IgD-negative memory B cell (primary cell): ENCODE results near the gene MPIG6B. TPM values are rescaled to one million over a fixed set of nuclear protein-coding genes. Genes with fewer than 3 reads are reported as not detected.
A peak's percentile ranks its signal among the peaks of the same experiment; 100 is the strongest.

Source experiments
- H3K27ac Mint-ChIP-seq, 3 donors: one replicate each; pipeline ENCODE4 v1.8.0; 2020 to 2022; ENCODE audit warnings: mild to moderate bottlenecking in 3 of 3, mixed read lengths in 3 of 3, moderate library complexity in 1 of 3
- H3K27me3 Mint-ChIP-seq: one replicate; pipeline ENCODE4 v1.8.0; 2021; ENCODE audit warnings: mixed read lengths
- H3K36me3 Mint-ChIP-seq: one replicate; pipeline ENCODE4 v1.8.0; 2020; ENCODE audit warnings: mild to moderate bottlenecking, mixed read lengths
- H3K4me1 Mint-ChIP-seq, 3 donors: one replicate each; pipeline ENCODE4 v1.8.0; 2020 to 2022; ENCODE audit warnings: mixed read lengths in 3 of 3, mild to moderate bottlenecking in 1 of 3
- H3K4me3 Mint-ChIP-seq, 4 donors: one replicate each; pipeline ENCODE4 v1.8.0; 2020 to 2022; ENCODE audit warnings: mild to moderate bottlenecking in 4 of 4, mixed read lengths in 4 of 4, moderate library complexity in 3 of 4
- H3K9me3 Mint-ChIP-seq, 3 donors: one replicate each; pipeline ENCODE4 v1.8.0; 2020 to 2021; ENCODE audit warnings: mixed read lengths in 3 of 3, mild to moderate bottlenecking in 1 of 3
- polyA plus RNA-seq: library from polyadenylated mRNA; unstranded; fragments of 300-500 nt; fragmentation: Illumina TruSeq; gene quantifications from one replicate; pipeline ENCODE4 v1.2.3, GENCODE V29; 2021

The MPIG6B gene
- polyA plus RNA-seq: 1.8 TPM

- Mint-ChIP-seq H3K36me3 (peaks cover 20% of the 10 kb centered on the region), H3K4me1 (peaks cover 18 to 30% (median 26%) of the 10 kb centered on the region in 3 donors), H3K9me3 (no peaks in the 10 kb centered on the region), H3K4me3 (peak within 1 kb of the TSS in 2 of 4 donors; percentile 17 to 48), H3K27me3 (no peaks in the 10 kb centered on the region), H3K27ac (peak within 1 kb of the TSS in 2 of 3 donors; percentile 31 to 57)
Measured at GRCh38 chr6:31723245-31723979, at the start of gene MPIG6B. Gene MPIG6B (plus strand): TSS chr6:31723373. CDS start chr6:31723384, 11 bp downstream.

DNA sequence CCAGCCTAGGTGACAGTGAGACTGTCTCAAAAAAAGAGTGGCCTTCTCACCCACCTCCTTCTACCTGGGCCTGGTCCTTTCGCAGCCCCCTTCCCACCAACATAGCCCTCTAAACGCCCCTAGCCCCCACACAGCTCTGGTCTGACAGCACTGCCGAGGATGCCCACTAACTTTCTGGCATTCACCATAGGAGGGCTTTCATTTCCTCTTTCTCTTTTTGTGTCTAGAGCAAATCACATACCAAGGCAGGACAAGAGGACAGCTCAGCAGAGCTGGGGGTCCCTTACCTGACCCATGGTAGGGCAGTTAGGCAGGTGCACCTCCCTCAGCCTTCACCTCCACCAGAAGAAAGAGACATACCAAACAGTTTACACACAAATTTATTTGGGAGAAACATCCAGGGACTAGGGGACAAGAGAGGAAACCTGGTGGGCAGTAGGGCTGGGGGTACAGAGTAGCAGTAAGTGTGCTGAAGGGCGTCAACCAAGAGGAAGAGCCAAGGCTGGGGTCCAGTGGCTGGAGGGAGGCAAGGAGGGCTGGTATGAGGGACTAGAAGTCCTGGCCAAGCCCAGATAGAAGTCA lies 46.8 kb upstream of the MPIG6B start:
- Mint-ChIP-seq H3K27ac (peak overlapping the region in 2 of 3 donors; percentile 1 to 4), H3K4me3 (no peak overlapping the region), H3K36me3 (no peaks in the 10 kb centered on the region), H3K4me1 (peaks cover 22 to 32% (median 23%) of the 10 kb centered on the region in 3 donors), H3K27me3 (no peaks in the 10 kb centered on the region), H3K9me3 (no peaks in the 10 kb centered on the region)

- H3K36me3 Mint-ChIP-seq: no peaks in the 10 kb centered on the region
- H3K27me3 Mint-ChIP-seq: no peaks in the 10 kb centered on the region
- H3K4me1 Mint-ChIP-seq: peaks cover 23 to 34% (median 25%) of the 10 kb centered on the region in 3 donors
- H3K9me3 Mint-ChIP-seq: no peaks in the 10 kb centered on the region
- H3K4me3 Mint-ChIP-seq: no peak overlapping the region
- peak overlapping the region in 1 of 3 donors; percentile 90 for H3K27ac Mint-ChIP-seq
Measured at GRCh38 chr6:31676904-31677303, 46.3 kb upstream of the MPIG6B start.

- peaks cover 23 to 32% (median 25%) of the 10 kb centered on the region in 3 donors for H3K4me1 Mint-ChIP-seq
- peak overlapping the region in 1 of 3 donors; percentile 27 for H3K27ac Mint-ChIP-seq
- no peaks in the 10 kb centered on the region for H3K9me3 Mint-ChIP-seq
- H3K27me3 Mint-ChIP-seq: no peaks in the 10 kb centered on the region
- no peaks in the 10 kb centered on the region for H3K36me3 Mint-ChIP-seq
- no peak overlapping the region for H3K4me3 Mint-ChIP-seq
Measured at GRCh38 chr6:31677955-31678354, 45.2 kb upstream of the MPIG6B start.

- Mint-ChIP-seq H3K27ac (peak within 1 kb of the TSS; percentile 10 to 78 (median 15)), H3K4me1 (peaks cover 23 to 30% (median 25%) of the 10 kb centered on the region in 3 donors)
Measured at GRCh38 chr6:31680226-31681134, 42.7 kb upstream of the MPIG6B start, which contains the start of gene LY6G5C. Gene LY6G5C (minus strand): TSS chr6:31681067. CDS start chr6:31680373, 694 bp downstream.

DNA sequence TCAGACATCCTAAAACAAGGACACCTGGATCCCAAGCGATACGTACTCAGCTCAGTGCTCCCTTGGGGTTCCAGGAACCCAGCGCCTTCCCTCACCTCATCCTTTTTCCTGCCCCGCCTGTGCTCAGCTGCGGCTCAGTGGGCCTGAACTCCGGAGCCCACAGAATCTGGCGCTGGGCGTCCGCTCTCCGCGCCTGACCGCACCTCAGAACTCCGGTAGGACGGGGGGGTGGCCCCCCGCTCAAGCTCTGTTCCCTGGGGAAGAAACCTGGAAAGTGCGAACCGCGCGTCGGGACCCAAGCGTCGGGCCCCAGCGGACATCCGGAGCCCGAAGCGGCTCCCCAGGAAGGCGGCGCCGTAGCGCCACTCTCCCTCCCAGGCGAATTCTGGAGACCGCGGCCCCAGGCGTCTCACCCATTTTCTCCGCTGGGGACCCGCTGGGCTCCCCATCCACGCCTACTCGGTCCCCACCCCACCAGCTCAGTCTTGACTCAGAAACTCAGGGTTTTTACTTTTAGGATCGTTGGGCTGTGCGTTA lies 42.0 kb upstream of the MPIG6B start:
- H3K27me3 Mint-ChIP-seq: no peaks in the 10 kb centered on the region
- no peaks in the 10 kb centered on the region for H3K9me3 Mint-ChIP-seq
- H3K4me1 Mint-ChIP-seq: peaks cover 21 to 27% (median 24%) of the 10 kb centered on the region in 3 donors
- H3K4me3 Mint-ChIP-seq: peak overlapping the region; percentile 41 to 91 (median 78)
- H3K27ac Mint-ChIP-seq: peak overlapping the region; percentile 9 to 35 (median 15)
- H3K36me3 Mint-ChIP-seq: no peaks in the 10 kb centered on the region

More at GRCh38 chr6:31680226-31681134, 42.7 kb upstream of the MPIG6B start, which contains the start of gene LY6G5C:
- no peaks in the 10 kb centered on the region for H3K9me3 Mint-ChIP-seq
- H3K36me3 Mint-ChIP-seq: no peaks in the 10 kb centered on the region
- H3K4me3 Mint-ChIP-seq: peak within 1 kb of the TSS; percentile 41 to 91 (median 78)
- no peaks in the 10 kb centered on the region for H3K27me3 Mint-ChIP-seq

DNA sequence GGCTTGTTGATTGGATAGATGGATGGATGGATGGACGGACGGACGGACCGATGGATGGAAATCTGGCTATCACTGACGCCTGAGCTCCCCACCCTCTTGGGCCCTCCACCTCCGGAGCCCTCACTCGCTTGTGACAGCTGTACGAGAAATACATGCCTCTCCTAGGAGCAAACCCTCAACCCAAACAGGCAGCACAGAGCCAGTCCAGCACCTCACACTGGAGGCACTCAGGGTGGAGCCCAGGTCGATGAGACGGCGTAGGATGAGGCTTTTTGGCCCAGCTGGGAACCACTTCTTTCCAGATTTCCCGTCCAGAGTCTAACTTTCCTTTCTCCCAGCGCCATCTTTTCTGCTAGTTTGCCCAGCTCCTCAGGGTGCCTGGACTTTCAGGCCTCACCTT lies 39.6 kb upstream of the MPIG6B start:
- Mint-ChIP-seq H3K4me3 (peak overlapping the region in 1 of 4 donors; percentile 74), H3K36me3 (no peaks in the 10 kb centered on the region), H3K9me3 (no peaks in the 10 kb centered on the region), H3K27ac (no peak overlapping the region), H3K4me1 (peaks cover 5 to 18% (median 13%) of the 10 kb centered on the region in 3 donors), H3K27me3 (no peaks in the 10 kb centered on the region)

DNA sequence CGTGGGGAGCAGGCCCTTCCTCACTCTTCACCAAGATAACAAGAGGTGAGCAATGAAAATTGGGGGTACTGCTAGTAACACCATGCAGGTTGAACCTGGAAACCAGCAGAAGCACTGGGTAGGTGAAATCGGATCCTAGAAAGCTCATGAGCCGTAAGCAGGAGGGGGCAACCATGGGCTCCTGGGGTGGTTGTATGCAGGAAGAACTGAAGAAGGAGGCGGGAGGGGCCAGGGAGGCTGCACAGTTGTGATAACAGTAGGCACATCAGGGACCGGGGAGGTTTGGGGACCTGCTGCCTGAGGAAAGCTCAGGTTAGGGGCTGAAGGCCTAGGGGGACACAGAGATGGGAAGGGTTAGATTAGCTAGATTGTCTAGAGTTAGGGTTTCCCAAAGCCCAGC lies 36.7 kb upstream of the MPIG6B start:
- Mint-ChIP-seq H3K4me3 (no peak overlapping the region), H3K36me3 (no peaks in the 10 kb centered on the region), H3K27ac (peak overlapping the region in 1 of 3 donors; percentile 34), H3K4me1 (peaks cover 8 to 20% (median 19%) of the 10 kb centered on the region in 3 donors), H3K9me3 (no peaks in the 10 kb centered on the region), H3K27me3 (no peaks in the 10 kb centered on the region)

DNA sequence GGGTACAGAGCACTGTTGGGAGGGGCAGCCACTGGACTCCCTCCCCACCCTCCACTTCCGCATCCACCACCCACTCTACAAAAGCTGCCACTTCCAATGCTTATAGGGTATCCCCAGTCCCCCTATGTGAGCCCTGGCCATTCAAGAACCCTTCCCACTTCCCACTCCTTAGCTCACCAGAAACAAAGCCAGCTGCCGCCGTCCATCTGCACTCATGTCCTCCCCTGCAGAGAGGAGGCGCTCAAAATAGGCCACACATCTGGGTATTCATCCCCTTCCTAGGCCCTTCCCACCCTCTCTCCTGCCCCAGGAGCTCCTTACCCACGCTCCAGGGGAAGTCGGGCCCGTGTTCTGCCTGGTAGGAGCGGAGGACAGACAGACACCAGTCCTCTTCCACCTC lies 35.9 kb upstream of the MPIG6B start:
- Mint-ChIP-seq H3K4me3 (no peak overlapping the region), H3K9me3 (no peaks in the 10 kb centered on the region), H3K27ac (no peak overlapping the region), H3K36me3 (no peaks in the 10 kb centered on the region), H3K4me1 (peaks cover 8 to 19% (median 17%) of the 10 kb centered on the region in 3 donors), H3K27me3 (no peaks in the 10 kb centered on the region)

DNA sequence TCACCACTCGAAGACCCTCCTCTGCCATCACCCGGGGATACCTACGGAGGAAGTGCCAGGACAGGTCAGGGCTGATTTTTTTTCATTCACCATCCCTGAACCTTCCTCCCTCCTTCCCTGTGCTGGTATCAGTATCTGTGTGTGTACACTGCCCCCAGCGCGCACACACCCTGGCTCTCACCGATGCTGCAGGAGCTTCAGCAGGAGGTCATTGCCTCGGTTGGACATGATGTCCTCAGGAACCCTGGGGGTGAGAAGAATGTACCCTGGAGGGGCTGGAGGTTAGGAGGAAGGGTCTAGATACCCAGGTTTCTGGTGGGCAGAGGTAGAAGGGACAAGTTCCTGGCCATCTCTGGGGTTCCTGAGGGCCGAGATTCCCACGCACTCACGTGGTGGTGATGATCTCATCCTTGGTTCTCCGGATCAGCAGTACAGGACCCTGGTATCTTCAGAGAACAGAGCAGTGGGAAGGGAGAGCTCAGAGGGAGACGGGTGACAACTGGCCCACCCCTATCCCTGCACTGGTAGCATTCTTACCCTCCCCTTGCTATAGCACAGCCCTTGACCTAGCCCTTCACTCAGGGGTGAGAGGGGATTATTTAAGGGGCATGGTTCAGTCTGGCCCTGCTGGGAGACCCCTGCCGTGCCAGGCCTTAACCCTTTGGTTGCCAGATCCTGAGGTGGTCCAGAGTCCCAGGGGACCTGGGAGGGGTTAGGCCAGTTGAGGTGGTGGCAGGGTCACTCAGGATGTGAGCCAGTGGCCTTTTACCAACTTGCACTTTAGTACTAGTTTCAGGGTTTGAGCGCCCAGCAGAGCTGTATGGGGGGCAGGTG lies 35.1 kb upstream of the MPIG6B start:
- Mint-ChIP-seq H3K4me1 (peaks cover 8 to 19% (median 17%) of the 10 kb centered on the region in 3 donors), H3K36me3 (no peaks in the 10 kb centered on the region), H3K9me3 (no peaks in the 10 kb centered on the region), H3K27me3 (no peaks in the 10 kb centered on the region), H3K4me3 (peak overlapping the region in 2 of 4 donors; percentile 6 to 43), H3K27ac (no peak overlapping the region)

- H3K9me3 Mint-ChIP-seq: no peaks in the 10 kb centered on the region
- H3K4me1 Mint-ChIP-seq: peaks cover 8 to 19% (median 17%) of the 10 kb centered on the region in 3 donors
- peak overlapping the region in 2 of 4 donors; percentile 46 to 47 for H3K4me3 Mint-ChIP-seq
- H3K27ac Mint-ChIP-seq: peak overlapping the region in 1 of 3 donors; percentile 73
- H3K36me3 Mint-ChIP-seq: no peaks in the 10 kb centered on the region
- no peaks in the 10 kb centered on the region for H3K27me3 Mint-ChIP-seq
Measured at GRCh38 chr6:31689249-31690110, 33.7 kb upstream of the MPIG6B start.

DNA sequence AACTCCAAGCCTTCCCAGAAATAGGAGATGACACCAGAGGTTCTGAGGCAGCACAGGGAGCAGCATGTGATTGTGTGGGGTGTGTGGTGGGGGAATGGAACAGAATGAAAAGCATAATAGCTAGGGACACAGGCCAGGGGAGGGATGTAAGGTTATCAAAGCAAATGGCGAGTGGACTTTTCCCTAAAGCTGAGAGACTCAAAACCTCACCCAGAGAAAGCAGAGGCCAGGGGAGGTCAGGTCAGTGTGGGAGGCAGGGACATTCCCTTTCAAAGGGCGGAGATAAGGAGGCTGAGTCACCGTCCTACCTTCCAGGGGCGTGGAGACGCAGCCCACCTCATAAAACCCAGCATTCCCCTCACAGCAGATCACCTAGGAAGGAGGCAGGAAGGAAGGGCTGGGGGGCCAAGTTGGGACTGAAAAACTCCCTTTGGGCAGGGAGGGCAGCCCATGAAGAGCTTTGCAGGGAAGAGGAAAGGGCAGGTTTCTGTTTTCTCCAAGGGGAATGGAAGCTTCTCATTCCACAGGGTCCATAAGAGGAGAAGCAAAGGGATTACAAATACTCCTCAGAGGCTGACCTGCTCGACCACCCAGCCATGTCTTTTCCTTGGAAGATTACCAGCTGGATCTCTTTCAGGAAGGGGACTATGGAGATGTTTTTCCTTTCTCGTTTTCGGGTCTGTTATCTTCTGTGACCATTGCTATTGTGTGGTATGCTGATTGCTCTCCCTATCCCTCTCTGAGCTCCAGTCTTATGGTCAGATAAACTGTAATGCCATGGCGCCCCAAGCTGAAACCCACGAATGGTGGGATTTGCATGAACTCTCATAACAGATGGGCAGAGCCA lies 32.7 kb upstream of the MPIG6B start:
- Mint-ChIP-seq H3K36me3 (no peaks in the 10 kb centered on the region), H3K9me3 (no peaks in the 10 kb centered on the region), H3K4me1 (peaks cover 8 to 19% (median 17%) of the 10 kb centered on the region in 3 donors), H3K27me3 (no peaks in the 10 kb centered on the region), H3K27ac (peak overlapping the region in 1 of 3 donors; percentile 71), H3K4me3 (peak overlapping the region in 1 of 4 donors; percentile 3)
